GM18511 (cell line): Measurements from ENCODE around the gene SLC16A3.

Experiments used
- ATAC-seq: cut with Tn5 transposase; IDR thresholded peaks from one replicate; pipeline ENCODE4 v1.9.1; 2021; ENCODE audit warnings: mild to moderate bottlenecking, moderate library complexity; ENCODE audit not compliant: unreplicated experiment

The SLC16A3 gene

GRCh38 chr17:82281076-82281475 lies 52.2 kb downstream of the SLC16A3 start:
- no peak for ATAC-seq

GRCh38 chr17:82281502-82282238 lies 52.8 kb downstream of the SLC16A3 start:
- ATAC-seq = no peak

- no peak for ATAC-seq
Observed at GRCh38 chr17:82282239-82283207, 53.7 kb downstream of the SLC16A3 start.

DNA sequence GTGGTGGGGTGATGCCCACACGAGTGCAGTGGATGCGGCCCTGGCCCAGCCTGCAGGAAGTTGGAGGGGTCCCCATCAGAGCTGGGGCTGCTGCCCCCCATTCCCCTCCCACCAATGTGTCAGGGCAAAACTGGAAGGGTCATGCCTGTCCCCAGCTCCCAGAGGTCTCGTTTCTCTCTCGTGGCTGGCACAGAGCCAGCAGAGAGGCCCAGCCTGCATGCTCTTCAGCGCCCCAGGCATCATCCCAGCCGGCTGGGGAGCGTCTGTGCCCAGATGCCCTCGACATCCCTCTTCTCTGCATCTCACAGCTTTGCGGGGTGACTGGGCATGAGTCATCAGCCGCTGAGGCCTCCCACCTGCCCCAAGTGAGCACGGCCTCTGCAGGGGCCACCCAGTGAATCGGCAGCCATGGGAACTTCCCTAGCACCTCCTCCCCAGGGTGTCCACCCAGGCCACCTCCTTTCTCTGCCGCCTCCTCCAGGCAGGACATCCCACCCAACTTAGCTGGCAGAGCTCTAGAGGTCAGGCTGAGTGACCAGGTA lies 54.4 kb downstream of the SLC16A3 start:
- no peak for ATAC-seq

DNA sequence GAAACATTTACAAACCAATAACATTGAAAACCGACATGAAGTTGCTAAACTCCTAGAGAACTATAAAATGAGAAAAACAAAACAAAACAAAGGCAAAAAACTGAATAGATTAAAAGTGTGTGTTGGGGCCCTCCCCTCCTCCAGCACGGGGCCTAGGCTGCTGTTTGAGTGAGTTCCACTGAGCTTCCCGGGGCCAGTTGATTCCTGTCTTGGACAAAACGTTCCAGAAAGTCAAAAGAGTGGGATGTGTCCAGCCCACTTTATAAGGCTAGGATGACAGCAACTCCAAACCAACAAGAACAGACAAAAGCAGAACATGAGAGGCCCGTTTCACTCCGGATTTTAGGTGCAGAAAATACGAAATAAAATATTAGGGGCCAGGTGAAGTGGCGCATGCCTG lies 56.3 kb downstream of the SLC16A3 start:
- ATAC-seq = no peak

DNA sequence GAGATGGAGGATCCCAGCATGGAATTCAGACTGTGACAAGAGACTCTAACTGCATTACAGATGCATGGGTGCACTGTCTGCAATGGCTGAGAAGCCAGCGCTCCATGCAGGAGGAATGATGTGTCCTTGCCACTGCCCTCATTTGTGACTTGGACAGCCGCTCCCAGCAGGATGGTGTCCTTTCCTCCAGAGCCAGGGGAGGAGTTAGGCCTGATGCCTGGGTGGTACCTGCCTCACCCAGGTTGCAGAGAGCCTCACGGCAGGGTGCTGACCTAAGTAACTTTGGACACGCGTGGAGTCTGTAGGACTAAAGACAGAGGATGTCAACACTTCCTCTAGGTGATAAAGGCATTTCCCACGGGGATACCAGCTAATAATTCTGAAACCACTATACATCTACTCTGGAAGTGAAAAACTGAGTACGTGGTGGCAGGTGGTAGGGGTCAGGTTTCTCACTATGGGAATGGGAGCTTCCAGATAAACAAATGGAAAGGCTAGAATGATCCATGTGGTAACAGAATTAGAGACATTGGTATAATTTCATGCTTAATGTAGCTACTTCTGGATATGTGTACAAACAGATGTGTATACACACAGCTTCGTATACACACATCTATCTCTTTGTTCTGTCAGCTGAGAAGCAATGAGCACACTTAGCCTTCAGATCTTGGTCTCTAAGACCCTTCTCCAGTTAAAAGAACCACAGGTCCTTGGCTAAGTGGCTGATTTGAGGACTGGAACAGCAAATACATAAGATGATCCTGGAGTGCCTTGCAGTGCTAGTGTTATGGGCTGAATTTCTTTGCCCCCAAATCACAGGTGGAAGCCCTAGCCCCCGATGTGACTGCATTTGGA lies 58.4 kb downstream of the SLC16A3 start:
- ATAC-seq = no peak

GRCh38 chr17:82287868-82288801 lies 59.3 kb downstream of the SLC16A3 start:
- ATAC-seq = no peak
